Measurements from ENCODE around the gene TPPP2.

TPPP2 gene

DNA sequence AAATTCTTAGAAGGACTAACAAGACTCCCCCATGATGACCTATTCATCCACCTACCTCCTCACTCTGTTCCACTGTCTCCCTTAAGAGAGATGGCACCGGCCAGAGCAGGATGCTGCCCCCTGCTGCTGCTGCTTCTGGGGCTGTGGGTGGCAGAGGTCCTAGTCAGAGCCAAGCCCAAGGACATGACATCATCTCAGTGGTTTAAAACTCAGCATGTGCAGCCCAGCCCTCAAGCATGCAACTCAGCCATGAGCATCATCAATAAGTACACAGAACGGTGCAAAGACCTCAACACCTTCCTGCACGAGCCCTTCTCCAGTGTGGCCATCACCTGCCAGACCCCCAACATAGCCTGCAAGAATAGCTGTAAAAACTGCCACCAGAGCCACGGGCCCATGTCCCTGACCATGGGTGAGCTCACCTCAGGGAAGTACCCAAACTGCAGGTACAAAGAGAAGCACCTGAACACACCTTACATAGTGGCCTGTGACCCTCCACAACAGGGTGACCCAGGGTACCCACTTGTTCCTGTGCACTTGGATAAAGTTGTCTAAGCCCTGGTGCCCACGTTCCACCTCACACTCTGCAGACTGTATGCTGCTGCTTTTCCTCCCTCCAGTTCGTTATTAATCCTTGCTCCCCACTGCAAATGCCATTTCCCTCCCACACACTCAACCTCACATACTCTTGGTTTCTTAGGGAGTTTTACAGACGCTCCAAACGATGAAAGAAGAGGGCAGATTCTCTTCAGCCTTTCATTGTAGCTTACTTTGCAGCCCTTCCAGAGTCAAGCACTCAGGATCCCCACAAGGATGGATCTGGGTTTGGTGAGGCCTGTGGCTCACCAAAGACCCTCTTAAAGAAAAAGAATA, 28.0 kb downstream of the TPPP2 start, which contains the start of gene RNASE8:
RNASE8 (plus strand) TSS at position 20 of the 873 bp plus-strand sequence; CDS start at position 91, 71 bp downstream.
- no peak for DNase-seq (ENCODE audit: low read depth in 2 of 2, low spot score in 1 of 2)

DNA sequence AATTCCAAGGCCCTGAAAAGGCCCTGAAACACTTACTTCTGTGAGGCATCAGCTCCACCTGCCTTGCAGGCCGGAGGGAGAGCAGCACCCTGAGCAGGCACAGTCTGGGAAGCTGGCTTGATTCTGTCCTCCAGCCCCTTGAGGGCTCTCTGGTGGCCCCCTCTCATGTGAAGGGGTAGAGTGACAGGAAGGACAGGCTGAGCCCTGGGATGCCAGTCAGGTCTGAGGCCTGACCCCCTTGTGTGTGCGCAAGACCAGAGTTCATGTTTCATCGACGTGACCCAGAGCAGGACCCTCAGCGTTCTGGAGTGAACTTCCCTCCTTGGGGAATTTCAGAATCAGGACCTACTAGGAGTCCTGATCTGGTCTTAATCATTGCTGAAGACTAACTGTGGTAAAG, 28.9 kb downstream of the TPPP2 start:
- DNase-seq (ENCODE audit: low read depth in 2 of 2, low spot score in 1 of 2), result no peak

DNA sequence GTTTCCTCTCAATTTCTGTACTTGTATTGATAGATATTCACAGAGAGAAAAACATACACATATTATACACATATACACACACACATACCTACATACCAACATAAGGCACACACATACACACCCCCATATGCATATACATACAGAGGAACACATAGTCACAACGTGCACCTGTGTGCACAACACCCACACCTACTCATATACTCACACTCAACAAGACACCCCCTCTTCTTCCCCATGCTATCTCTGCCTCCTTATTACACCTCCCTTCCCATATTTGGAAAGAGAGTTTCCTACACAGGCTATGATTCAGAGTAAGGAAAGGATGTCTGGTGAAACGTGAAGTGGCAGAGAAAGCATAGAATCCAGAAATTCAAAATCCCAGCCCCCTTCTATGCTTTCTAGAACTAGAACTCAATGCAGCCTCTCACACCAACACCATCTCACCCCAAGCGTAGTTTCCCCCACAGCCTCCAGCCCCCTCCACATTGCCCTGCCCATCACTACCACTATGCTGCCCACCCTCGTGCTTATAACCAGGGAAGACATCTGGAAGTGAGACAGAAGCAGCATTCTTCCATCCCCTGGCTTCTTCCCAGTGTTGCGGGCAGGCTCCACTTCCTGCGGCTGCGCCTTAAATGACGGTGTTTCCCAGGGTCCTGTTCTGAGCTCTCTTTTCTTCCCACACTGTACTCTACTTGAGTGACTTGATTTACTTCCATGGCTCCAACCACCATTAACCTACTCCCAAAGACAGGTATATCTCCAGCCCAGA, 30.0 kb downstream of the TPPP2 start:
- no peak for DNase-seq (ENCODE audit: low read depth in 2 of 2, low spot score in 1 of 2)

DNA sequence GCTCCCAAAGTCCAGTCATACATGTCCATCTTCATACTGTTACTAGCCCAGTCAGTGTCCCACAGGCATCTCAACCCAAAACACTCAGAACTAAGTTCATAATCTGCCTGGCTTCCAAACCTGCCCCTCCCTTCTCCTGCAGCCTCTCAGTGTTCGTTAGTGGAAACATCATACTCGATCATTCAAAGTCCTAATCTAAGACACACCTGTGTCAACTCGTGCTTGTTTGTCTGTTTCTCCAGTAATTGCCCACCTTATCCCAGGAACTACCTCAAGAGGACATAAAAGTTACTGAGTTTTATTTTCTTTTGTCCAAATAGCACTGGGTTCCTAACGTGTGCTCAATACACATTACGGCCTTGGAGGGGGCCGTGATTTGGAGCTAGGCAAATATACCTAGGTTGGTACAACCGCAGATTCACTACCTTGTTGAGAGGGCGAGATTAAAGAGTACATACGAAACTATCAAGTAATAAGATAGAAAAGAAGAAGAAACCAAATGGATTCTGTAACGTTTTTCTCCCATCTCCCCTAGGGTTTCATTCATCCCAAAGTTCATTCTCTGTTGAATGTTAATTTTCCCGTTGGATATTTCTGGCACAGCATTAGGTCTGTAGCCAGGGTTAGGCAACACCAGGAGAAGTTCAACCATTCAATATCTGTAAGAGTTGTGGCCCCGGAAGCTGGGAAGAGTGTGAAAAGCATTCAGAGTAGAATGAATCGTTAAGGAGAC, 30.8 kb downstream of the TPPP2 start:
- no peak for DNase-seq (ENCODE audit: low read depth in 2 of 2, low spot score in 1 of 2)

DNA sequence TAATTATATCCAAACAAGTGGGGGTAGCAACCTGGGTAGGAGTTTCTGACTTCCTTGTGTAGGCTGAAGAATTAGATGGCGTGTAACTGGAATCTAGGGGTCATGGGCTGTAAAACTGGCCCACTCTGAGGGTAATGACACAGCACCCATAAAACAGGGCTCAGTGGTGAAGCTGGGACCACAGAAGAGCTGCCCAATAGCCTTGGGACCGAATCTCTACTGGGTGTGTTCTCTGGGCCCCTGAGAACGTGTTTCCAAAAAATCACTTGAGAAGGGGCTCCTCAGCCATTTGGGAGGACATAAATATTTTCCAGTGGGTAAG, 31.3 kb downstream of the TPPP2 start:
- no peak for DNase-seq (ENCODE audit: low read depth in 2 of 2, low spot score in 1 of 2)

DNA sequence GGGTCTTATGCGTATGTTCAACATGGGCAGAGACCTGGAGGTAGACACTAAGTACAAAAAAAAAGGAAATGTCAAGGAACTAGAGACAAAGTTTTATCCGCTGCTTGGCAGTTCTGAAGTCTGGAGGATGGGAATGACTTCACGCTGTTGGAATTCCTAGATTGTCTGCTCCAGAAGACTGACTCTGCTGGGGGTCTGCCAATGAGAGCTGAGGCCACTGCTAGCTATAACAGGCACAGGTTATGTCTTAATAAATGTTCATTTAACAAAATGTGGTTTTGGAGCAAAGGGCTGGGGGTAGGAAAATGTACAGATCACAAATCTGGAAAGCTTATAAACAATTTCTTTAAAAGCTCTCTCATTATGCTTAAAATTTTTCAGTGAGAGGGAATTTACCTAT, 33.5 kb downstream of the TPPP2 start:
- DNase-seq (ENCODE audit: low read depth in 2 of 2, low spot score in 1 of 2), result no peak

DNA sequence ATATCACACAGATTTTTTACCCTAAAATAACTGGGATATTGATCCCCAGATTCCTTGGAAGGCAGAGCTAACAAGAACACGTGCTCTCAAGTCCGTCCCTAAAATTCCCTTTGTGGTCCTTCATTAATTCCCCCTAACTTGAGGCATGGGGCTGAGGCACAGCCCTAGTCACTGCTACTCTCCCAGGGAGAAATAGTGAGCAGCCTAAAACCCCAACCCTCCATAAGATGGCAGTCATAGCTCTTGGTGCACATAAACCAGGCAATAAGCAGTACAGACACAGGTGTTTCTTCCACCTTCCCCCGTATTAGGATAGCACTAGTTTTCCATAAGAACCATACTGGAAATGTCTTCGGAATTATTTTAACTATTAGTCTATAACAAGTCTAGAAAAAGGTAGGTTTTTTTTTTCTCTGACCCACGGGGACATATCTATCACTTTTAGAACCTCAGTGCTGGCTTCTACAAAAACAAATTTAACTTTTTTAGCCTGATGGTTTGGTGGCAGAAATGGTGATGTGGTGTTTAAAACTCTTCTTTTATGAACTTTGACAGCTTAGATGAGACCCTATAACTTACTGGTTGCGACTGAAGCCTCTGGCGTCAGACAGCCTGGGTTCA, 37.0 kb downstream of the TPPP2 start:
- DNase-seq (ENCODE audit: low read depth in 2 of 2, low spot score in 1 of 2), result no peak

DNA sequence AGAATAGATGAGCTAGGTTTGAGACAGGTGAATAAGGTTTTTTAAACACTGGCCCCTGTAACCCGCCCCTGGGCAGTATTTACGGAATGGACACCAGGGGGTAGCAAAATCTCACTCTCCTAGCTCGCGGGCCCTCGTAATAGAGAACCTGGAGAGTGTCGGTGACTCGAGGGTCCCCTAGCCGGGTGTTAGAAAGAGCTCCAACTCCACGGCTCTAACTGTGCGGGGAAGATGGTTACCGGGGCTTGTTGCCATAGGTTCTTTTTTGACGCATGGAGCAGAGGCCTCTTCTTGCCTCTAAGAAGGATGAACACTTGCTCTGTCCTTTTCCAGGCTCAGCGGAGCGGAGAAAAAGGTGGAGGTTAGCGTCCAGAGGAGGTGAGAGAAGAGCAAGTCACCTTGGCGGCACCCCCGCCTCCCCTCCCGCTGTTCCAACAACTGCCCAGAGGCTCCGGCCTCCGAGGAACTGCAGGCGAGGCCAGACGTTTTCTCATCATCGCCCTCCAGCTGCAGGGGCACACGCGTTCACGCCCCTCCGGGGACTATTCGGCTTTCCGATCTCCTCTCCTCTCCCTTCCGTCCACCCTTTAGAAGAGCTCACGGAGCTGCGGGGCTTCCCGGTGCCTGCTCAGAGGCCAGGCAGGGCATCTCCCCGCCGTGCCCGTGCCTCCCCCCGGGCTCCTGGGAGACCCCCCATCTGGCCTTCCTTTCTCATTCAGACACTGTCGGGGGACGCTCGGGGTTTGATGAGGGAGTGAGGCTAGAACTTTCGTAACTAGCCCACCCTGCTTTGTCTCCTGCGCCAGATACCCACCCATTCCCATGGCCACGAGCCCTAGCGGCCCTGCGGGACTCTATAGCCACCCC, 38.7 kb downstream of the TPPP2 start:
- no peak for DNase-seq (ENCODE audit: low read depth in 2 of 2, low spot score in 1 of 2)

DNA sequence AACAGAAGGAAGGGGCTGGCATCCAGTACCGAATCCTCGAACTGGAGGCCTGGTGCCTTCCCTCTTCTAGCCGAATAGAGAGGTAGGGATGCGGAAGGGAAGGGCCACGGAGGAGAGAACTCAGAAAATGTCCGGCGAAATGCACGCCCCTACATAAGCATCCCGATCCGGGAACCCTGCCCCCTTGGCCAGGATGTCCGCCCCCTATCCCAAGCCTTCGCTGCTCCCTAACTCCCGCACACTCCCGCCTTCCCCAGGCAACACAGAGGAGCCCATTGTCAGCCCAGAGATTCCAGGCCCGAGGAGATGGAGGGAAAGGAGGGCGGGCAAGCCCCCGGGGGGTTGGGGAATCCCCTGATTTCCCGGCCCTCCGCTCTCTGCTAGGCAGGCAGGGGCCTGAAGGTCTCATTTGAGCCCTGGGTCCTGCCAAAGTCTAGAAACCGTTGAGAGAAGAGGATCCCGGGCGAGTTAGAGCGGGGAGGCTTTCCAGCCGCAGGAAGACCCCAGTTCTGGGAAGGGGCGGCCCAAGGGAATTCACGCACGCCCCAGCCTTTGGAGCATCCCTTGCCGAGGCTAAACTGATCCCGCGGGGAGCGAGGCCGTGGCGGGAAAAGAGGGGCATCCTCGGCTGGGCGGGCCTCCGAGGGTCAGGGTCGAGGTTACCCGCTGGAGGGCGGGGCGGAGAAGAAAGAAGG, 39.5 kb downstream of the TPPP2 start:
- DNase-seq (ENCODE audit: low read depth in 2 of 2, low spot score in 1 of 2), result no peak

DNA sequence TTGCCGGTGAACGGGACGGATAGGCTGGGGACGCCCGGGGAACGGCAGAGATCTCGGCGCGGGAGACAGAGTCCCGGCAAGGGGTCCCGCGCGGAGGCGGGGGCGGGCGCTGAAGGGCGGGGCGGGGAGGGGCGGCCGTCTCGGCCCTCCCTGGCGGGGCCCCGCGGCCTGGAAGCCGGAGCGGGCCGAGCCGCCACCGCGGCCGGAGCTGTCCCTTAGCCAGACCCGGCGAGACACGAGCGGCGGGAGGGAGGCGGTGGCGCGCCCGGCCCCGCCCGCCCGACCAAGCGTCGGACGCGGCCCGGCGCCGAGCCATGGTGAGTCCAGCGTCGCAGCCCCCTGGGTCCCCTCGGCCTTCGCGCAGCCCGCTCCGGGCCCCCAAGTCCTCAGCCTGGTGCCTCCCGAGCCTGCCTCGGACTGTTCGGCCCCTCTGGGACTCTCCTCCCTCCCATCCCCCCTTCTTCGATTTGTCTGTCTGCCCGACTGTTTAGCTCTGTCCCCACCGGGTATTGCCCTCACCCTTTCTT, 40.1 kb downstream of the TPPP2 start, which contains the start of gene ARHGEF40:
ARHGEF40 (plus strand) TSS at position 222 of the 527 bp plus-strand sequence; CDS start at position 315, 93 bp downstream.
- no peak for DNase-seq (ENCODE audit: low read depth in 2 of 2, low spot score in 1 of 2)

DNA sequence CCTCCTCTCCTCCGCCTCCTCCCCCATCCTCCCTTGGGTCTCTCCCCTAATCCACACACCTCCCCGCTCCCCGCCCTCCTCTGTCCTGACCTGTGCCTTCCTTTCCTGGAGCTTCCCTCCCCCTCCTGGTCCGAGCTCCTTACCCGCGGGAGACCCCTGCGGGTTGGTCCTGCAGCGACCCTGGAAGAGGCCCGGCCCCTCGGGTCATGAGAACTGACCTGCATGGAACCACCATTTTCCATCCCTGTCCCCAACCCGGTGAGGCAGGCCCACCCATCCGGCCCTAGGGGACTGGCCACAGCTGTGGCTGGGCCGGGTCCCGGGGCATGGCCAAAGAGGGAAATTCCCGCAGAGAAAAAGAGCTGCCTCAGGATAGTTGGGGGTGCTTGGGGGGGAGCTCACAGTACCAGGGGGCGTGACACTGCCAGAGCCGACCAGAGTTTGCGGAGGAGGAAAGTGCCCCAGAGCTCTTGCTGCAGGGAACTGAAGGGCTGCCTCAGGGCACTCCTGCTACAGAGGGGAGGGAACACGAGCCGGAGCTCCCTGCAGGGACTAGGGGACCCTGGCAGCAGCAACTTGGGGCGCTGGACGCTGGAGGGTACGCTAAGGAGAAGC, 40.7 kb downstream of the TPPP2 start:
- no peak for DNase-seq (ENCODE audit: low read depth in 2 of 2, low spot score in 1 of 2)

DNA sequence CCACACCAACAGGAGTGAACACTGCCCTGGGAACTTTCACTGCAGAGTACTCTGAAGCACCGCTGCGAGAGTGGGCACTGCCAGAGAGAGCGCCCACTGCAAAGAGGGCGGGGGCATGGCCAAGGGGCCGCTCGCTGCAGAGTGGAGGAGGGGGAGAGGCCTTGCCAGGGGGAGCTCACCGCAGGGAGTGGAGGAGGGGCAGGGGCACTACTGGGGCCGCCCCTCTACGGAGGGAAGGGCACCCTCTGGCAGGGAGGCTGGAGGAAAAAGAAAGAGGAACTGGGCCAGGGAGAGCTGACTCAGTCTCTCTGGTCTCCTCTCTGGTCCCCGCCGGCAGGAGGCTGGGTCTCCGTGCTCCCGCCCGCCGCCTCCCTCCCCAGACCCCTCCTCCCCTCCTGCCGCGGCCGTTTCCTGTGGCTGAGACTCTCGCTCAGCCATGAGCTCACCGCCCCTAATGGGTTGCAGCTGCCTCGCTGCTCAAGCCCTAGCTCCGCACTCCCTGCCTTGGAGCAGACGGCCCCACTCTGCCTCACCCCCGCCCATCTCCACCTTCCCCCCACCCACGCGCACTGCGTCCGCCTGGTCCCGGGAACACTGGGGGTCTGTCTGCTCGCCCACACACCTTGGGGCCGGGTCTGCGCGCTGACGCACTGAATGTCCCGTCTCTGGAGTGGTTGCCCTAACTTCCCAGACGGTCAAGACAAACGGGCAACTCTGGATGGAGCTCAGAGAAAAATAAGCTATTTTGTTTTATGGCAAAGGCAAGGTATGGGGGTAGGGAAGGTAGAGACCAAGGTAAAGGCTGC, 41.4 kb downstream of the TPPP2 start:
- DNase-seq (ENCODE audit: low read depth in 2 of 2, low spot score in 1 of 2), result no peak

DNA sequence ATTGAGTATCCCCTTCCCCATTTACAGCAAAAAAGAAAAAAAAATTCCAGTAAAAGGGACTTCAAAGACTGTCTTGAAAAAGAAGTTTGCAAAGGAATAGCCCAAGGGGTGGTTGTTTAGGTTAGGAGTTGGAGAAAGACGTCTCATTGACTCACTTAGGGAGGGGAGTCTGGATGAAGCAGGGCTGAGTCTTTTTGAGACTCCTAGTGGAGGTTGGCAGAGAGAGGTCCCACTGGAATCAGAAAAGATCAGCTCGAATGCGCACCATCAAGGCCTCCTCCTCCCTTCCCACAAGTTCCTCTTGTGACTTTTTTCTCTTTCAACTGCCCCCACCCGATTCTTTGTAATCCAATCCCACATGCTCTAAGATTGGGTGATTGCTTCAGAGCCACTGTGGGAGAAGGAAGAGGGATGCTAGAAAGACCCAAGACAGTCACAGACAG, 42.0 kb downstream of the TPPP2 start:
- no peak for DNase-seq (ENCODE audit: low read depth in 2 of 2, low spot score in 1 of 2)

DNA sequence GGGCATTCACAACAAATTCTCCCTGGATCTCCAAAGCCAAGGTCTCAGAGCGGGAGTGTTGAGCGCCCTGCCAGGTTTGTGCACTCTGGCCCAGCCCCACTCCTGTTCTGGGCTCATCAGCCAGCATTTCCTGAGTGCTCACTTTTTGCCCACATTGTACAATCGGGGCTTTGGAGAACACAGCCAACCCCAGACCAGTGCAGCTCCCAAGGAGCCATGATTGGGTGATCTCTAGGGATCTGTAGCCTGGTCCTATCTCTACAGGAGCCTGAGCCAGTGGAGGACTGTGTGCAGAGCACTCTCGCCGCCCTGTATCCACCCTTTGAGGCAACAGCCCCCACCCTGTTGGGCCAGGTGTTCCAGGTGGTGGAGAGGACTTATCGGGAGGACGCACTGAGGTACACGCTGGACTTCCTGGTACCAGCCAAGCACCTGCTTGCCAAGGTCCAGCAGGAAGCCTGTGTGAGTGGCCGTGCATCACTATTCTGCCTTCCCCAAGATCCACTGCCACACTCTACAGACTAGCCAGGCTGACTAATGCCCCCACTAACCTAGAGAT, 42.8 kb downstream of the TPPP2 start:
- no peak for DNase-seq (ENCODE audit: low read depth in 2 of 2, low spot score in 1 of 2)

DNA sequence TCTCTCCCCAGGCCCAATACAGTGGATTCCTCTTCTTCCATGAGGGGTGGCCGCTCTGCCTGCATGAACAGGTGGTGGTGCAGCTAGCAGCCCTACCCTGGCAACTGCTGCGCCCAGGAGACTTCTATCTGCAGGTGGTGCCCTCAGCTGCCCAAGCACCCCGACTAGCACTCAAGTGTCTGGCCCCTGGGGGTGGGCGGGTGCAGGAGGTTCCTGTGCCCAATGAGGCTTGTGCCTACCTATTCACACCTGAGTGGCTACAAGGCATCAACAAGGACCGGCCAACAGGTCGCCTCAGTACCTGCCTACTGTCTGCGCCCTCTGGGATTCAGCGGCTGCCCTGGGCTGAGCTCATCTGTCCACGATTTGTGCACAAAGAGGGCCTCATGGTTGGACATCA, 43.9 kb downstream of the TPPP2 start:
- DNase-seq (ENCODE audit: low read depth in 2 of 2, low spot score in 1 of 2), result no peak

DNA sequence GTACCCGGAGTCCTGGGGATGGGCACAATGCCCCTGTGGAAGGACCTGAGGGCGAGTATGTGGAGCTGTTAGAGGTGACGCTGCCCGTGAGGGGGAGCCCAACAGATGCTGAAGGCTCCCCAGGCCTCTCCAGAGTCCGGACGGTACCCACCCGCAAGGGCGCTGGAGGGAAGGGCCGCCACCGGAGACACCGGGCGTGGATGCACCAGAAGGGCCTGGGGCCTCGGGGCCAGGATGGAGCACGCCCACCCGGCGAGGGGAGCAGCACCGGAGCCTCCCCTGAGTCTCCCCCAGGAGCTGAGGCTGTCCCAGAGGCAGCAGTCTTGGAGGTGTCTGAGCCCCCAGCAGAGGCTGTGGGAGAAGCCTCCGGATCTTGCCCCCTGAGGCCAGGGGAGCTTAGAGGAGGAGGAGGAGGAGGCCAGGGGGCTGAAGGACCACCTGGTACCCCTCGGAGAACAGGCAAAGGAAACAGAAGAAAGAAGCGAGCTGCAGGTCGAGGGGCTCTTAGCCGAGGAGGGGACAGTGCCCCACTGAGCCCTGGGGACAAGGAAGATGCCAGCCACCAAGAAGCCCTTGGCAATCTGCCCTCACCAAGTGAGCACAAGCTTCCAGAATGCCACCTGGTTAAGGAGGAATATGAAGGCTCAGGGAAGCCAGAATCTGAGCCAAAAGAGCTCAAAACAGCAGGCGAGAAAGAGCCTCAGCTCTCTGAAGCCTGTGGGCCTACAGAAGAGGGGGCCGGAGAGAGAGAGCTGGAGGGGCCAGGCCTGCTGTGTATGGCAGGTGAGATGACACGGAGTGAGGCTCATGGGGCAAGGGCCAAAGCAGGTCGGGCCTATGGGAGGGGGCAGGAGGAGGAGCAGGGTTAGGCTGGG, 44.6 kb downstream of the TPPP2 start:
- no peak for DNase-seq (ENCODE audit: low read depth in 2 of 2, low spot score in 1 of 2)

Measured in stimulated activated CD8-positive, alpha-beta memory T cell treated with anti-CD3 and anti-CD28 coated beads, Interleukin-4, amount 100 ng/mL, for 1 hour (primary cell).